ENCODE measurements around the gene BCAP31. TPM values are rescaled to one million over a fixed set of nuclear protein-coding genes. Genes with fewer than 3 reads are reported as not detected.
A peak's percentile ranks its signal among the peaks of the same experiment; 100 is the strongest.
"Not testable (repeated sequence)": the region's sequence is repeated elsewhere in the genome, so short reads cannot be mapped to it uniquely, and the experiment has no call there.

BCAP31 gene
- total RNA-seq, 2 donors from 2014 or later: 192 to 206 TPM

GRCh38 chrX:153684467-153685155 is 39.6 kb downstream of the BCAP31 start:
- H3K27ac ChIP-seq (ENCODE audit: low read depth, low read length): peak overlapping the region; percentile 96
- H3K9me3 Mint-ChIP-seq: peaks cover 59% of the 10 kb centered on the region
- WGBS, 2 experiments (ENCODE audit: insufficient coverage in 1 of 2, insufficient read length in 1 of 2): 28 to 34% methylated on average over 4 to 11 of the region's 21 CpGs
- H3K36me3 ChIP-seq (ENCODE audit: control insufficient read depth, insufficient read depth, low read length): no peaks in the 10 kb centered on the region
- H3K9ac ChIP-seq (ENCODE audit: extremely low read depth, low read length, poor library complexity, severe bottlenecking): no peak overlapping the region
- H3K27me3 ChIP-seq (ENCODE audit: control insufficient read depth, insufficient read depth, low read length, poor library complexity, severe bottlenecking): no peaks in the 10 kb centered on the region
- H3K27me3 Mint-ChIP-seq (ENCODE audit: insufficient read depth): peaks cover 2% of the 10 kb centered on the region
- no peak overlapping the region for H3K4me3 ChIP-seq (ENCODE audit: low read length)
- no peak overlapping the region for H3K4me3 Mint-ChIP-seq
- peaks cover 9% of the 10 kb centered on the region for H3K4me1 Mint-ChIP-seq
- DNase-seq: peak; percentile 67
- peaks cover 4% of the 10 kb centered on the region for H3K36me3 Mint-ChIP-seq (ENCODE audit: low read depth)
- H3K4me1 ChIP-seq (ENCODE audit: control insufficient read depth, insufficient read depth, low read length): no peaks in the 10 kb centered on the region
- no peaks in the 10 kb centered on the region for H3K9me3 ChIP-seq (ENCODE audit: control insufficient read depth, low read length)
- no peak overlapping the region for H3K27ac Mint-ChIP-seq
- TF ChIP-seq CTCF (conservative IDR thresholded peaks at IDR 0.05): no peak

GRCh38 chrX:153683486-153683885 is 40.7 kb downstream of the BCAP31 start:
- not testable (repeated sequence) for H3K4me3 Mint-ChIP-seq; H3K9ac ChIP-seq (ENCODE audit: extremely low read depth, low read length, poor library complexity, severe bottlenecking); H3K27me3 ChIP-seq (ENCODE audit: control insufficient read depth, insufficient read depth, low read length, poor library complexity, severe bottlenecking); H3K36me3 ChIP-seq (ENCODE audit: control insufficient read depth, insufficient read depth, low read length); H3K9me3 ChIP-seq (ENCODE audit: control insufficient read depth, low read length); H3K27ac Mint-ChIP-seq; H3K36me3 Mint-ChIP-seq (ENCODE audit: low read depth); H3K4me1 Mint-ChIP-seq; H3K4me1 ChIP-seq (ENCODE audit: control insufficient read depth, insufficient read depth, low read length); H3K27me3 Mint-ChIP-seq (ENCODE audit: insufficient read depth)
- DNase-seq: peak; percentile 30
- peaks cover 64% of the 10 kb centered on the region for H3K9me3 Mint-ChIP-seq
- 96 to 100% methylated on average over 1 to 8 of the region's 8 CpGs for WGBS, 2 experiments (ENCODE audit: insufficient coverage in 1 of 2, insufficient read length in 1 of 2)
- Histone ChIP-seq H3K27ac (ENCODE audit: low read depth, low read length) (peak overlapping the region; percentile 96), H3K4me3 (ENCODE audit: low read length) (peak overlapping the region; percentile 40)

GRCh38 chrX:153681175-153681574 is 43.0 kb downstream of the BCAP31 start:
- Histone ChIP-seq H3K4me3 (ENCODE audit: low read length) (no peak overlapping the region), H3K9ac (ENCODE audit: extremely low read depth, low read length, poor library complexity, severe bottlenecking) (no peak overlapping the region), H3K4me1 (ENCODE audit: control insufficient read depth, insufficient read depth, low read length) (no peaks in the 10 kb centered on the region), H3K27me3 (ENCODE audit: control insufficient read depth, insufficient read depth, low read length, poor library complexity, severe bottlenecking) (no peaks in the 10 kb centered on the region), H3K9me3 (ENCODE audit: control insufficient read depth, low read length) (no peaks in the 10 kb centered on the region), H3K27ac (ENCODE audit: low read depth, low read length) (no peak overlapping the region), H3K36me3 (ENCODE audit: control insufficient read depth, insufficient read depth, low read length) (no peaks in the 10 kb centered on the region)
- WGBS, 2 experiments (ENCODE audit: insufficient coverage in 1 of 2, insufficient read length in 1 of 2): 88% methylated on average over 11 of the region's 12 CpGs; no CpG with 5 or more reads in 1 of the 2 experiments
- H3K9me3 Mint-ChIP-seq: peaks cover 65% of the 10 kb centered on the region
- peak; percentile 41 for DNase-seq
- peaks cover 4% of the 10 kb centered on the region for H3K36me3 Mint-ChIP-seq (ENCODE audit: low read depth)
- H3K4me3 Mint-ChIP-seq: no peak overlapping the region
- no peak for TF ChIP-seq CTCF (conservative IDR thresholded peaks at IDR 0.05)
- peaks cover 5% of the 10 kb centered on the region for H3K27me3 Mint-ChIP-seq (ENCODE audit: insufficient read depth)
- peaks cover 3% of the 10 kb centered on the region for H3K4me1 Mint-ChIP-seq
- no peak overlapping the region for H3K27ac Mint-ChIP-seq
